ENCODE measurements around the gene PPP2R2B.

GRCh38 chr5:146848133-146848532 lies 30.4 kb downstream of the PPP2R2B start:
- TF ChIP-seq YY1 (IDR thresholded peaks at IDR 0.05; ENCODE audit: insufficient read depth, insufficient read length) (no peak), ZNF274 (IDR thresholded peaks at IDR 0.05; ENCODE audit: low read depth, low read length) (no peak), SUZ12 (IDR thresholded peaks at IDR 0.05; ENCODE audit: extremely low read depth, insufficient read depth, insufficient read length) (no peak)

Data from NT2/D1 (cell line).